Hematopoietic multipotent progenitor cell treated with erythropoietin and hydrocortisone succinate and interleukin-3 and kit ligand, for 6 days (in vitro differentiated cells): ENCODE measurements around the gene MBD6.
"Not testable (repeated sequence)": the region's sequence is repeated elsewhere in the genome, so short reads cannot be mapped to it uniquely, and the experiment has no call there.

Experiments
- DNase-seq: peaks from one replicate; pipeline ENCODE4 v3.0.0-alpha.2; 2015

Gene MBD6

DNA sequence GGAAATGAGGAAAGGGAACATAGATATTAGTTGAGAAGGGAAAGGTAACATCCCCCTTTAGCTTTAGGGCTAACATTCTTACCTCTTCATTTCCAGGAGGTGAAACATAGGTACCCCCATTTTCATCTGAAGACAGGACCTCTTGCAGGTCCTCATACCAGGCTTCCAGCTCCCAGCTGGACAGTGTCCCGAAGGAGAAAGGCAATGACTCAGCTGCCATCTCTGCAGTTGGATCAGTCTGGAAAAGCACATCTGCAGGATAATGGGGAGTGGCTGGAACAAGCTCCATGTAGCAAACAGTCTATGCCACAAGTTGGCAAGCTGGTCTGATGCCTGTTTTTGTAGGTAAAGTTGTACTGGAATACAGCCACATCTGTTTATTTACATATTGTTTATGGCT is 5.4 kb upstream of the MBD6 start:
- no peak for DNase-seq

DNA sequence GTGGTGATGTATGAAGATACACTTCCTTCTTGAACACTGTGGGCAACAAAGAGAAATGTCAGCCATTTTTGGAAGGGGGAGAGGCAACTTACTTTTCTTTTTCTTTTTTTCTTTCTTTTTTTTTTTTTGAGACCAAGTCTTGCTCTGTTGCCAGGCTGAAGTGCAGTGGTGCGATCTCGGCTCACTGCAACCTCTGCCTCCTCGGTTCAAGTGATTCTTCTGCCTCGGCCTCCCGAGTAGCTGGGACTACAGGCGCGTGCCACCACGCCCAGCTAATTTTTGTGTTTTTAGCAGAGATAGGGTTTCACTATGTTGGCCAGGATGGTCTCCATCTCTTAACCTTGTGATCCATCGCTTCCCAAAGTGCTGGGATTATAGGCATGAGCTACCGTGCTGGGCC is 4.9 kb upstream of the MBD6 start:
- not testable (repeated sequence) for DNase-seq

DNA sequence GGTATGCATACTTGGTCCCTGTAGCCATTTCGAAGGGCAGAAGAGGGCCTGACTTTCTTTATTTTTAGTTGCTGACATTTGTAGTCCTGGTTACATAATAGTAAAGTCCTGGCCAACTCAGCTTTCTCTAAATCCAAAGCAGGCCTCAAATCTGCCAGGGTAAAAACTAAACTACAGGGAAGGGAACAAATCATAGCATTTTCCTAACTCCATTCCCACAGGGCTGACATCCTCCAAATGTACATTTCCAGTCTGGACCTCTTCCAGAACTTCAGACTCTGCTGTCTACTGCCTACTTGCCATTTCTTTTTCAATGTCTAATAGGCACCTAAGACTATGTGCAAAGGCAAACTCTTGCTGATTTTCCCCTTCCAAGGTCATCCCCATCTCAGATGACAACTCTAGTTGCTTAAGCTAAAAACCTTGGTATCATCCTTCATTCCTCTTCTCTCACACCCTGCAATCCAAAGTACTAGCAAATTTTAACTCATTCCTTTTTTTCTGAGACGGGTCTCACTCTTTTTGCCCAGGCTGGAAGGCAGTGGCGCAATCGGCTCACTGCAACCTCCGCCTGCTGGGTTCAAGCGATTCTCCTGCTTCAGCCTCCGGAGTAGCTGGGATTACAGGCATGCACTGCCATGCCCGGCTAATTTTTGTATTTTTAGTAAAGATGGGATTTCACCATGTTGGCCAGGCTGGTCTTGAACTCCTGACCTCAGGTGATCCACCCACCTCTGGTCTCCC is 4.3 kb upstream of the MBD6 start:
- DNase-seq = no peak

DNA sequence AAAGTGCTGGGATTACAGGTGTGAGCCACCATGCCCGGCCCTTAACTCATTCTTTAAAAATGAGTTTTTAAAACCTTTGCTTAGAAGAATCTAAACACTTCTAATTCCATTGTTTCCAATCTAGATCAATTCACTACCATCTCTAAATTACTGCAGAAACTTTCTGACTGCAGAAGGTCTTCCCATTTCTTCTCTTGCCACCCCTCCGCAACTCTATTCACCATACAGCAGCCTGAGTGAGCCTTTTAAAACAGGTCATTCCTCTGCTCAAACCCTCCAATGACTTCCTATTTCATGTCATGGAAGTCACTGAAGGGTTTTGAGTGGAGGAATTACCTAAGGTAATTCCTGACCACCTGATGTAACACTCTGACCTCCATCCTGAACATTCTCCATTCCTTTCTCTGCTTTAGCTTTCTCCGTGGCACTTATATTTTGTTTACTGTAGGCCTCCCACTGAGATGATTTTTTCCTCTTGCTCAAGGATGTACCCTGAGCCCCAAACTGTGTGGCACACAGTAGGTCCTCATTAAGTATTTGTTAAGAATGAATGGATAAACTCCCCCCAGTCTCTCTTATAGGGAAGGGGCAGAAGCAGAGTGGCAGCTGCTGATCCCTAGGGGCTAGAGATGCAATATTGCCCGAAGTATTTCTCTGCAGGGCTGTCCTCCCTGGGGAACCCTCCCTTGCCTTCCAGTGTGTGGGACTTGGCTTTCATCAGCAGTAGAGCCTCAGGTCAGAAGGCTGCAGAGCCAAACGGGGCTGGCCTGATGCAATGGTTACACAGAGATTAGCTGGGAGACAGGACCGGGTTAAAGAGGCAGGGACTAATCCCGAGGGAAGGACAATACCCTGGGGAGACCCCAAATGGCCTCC is 3.5 kb upstream of the MBD6 start:
- DNase-seq = peak; percentile 58

- DNase-seq = peak; percentile 52
Measured at GRCh38 chr12:57519796-57520052, 2.9 kb upstream of the MBD6 start.

- DNase-seq = peak; percentile 99
Measured at GRCh38 chr12:57520053-57520818, 2.4 kb upstream of the MBD6 start, which contains the start of gene DDIT3. TSS of gene DDIT3 (minus strand) at chr12:57520514. CDS start at chr12:57517406, 3,108 bp downstream.

DNA sequence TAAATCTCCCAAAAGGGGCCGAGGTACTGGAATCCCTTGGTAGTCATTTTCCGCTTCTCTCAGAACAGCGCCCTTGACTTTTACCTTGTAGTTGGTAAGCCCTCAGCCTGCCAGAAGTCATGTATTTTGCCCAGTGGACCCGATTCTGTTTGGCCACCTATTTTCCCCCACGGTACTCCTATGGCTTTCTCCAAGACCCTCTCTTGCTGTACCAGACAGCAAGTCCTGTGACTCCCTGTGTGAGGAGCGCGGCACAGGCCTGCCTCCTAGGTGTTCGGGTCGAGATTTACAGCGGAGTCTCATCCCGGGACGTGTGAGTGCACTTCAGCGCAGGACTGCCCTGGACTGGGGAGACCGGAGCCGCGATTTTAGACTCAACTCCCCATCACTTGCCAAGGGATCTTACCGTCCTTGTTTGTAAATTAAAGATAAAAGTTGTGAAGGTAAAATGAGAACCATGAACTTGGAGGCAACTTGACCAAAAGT is 1.1 kb upstream of the MBD6 start:
- DNase-seq = no peak

GRCh38 chr12:57522887-57523705 is 472 bp downstream of the MBD6 start:
- DNase-seq = peak; percentile 70

DNA sequence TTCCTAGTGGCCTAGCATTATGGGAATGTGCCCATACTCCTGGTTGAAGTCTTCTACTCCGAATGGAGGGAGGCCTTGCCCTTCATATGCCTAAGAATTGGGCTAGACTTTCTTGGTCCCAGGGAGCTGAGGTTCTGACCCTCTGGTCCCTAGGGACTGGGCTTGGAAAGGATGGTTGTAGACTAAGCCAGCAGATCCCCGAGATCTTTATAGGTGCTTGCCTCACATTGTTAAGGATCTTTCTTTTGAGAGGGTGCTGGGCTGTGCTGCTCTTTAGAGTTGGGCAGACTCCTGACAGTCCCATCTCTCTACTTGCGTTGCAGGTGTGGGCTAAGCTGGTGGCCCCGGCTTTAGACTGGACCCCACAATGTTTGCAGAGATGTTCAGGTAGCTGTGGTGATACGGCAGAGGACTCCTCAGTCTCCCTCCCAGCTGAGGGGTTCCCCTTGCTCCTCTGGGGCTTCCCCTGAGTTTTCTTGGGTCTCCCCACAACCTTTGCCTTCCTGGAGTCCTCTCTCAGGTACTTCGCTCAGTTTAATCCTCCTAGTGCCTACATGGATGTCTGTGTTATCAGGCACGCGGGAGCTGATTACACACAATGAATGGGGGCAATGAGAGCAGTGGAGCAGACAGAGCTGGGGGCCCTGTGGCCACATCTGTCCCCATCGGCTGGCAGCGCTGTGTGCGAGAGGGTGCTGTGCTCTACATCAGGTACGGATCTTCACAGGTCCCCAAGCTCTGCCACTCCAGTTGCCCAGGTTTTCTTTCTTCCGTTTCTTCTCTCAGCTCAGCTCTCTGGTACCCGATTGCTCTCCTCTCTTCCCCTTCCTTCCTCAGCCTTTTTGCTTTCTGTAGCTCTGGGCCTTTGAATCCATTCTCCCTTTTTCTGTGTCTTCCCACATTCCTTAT is 1.3 kb downstream of the MBD6 start:
- peak; percentile 24 for DNase-seq

DNA sequence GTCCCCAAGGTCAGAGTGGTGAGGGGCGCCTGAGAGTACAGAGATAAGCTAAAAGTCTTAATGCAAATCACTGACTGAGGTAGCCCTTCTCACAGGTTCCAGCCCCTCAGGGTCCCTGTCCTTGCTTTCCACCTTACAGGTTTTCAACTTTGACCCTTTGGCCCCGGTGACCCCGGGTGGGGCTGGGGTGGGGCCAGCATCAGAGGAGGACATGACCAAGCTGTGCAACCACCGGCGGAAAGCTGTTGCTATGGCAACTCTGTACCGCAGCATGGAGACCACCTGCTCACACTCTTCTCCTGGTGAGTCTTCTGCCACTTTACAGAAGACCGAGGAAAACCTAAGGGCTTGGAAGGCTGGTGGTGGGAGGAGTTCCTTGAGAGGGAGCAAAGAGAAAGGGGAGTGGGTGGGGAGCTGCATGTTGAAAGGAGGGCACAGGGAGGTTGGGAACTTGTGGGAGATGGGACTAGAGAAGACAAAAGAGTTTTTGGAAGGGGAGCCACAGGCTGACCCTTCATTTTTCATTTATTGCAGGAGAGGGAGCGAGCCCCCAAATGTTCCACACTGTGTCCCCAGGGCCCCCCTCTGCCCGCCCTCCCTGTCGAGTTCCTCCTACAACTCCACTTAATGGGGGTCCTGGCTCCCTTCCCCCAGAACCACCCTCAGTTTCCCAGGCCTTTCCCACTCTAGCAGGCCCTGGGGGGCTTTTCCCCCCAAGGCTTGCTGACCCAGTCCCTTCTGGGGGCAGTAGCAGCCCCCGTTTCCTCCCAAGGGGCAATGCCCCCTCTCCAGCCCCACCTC is 2.4 kb downstream of the MBD6 start:
- no peak for DNase-seq

- DNase-seq = no peak
Measured at GRCh38 chr12:57525615-57526383, 3.2 kb downstream of the MBD6 start.

DNA sequence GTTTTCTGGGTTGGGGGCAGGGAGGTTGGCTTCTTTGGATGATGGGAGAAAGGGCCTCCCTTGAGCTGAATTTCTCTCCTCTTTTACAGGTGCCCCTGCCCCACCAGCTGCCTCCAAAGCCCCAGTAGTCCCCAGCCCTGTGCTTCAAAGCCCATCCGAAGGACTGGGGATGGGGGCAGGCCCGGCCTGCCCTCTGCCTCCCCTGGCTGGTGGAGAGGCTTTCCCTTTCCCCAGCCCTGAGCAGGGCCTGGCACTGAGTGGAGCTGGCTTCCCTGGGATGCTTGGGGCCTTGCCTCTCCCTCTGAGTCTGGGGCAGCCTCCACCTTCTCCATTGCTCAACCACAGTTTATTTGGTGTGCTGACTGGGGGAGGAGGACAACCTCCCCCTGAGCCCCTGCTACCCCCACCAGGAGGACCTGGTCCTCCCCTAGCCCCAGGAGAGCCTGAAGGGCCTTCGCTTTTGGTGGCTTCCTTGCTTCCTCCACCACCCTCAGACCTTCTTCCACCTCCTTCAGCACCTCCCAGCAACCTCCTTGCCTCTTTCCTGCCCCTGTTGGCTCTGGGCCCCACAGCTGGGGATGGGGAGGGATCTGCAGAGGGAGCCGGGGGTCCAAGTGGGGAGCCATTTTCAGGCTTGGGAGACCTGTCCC is 4.0 kb downstream of the MBD6 start:
- DNase-seq = no peak

- DNase-seq = no peak
Measured at GRCh38 chr12:57527184-57527583, 4.6 kb downstream of the MBD6 start.

GRCh38 chr12:57528176-57528575 is 5.6 kb downstream of the MBD6 start:
- DNase-seq = no peak

DNA sequence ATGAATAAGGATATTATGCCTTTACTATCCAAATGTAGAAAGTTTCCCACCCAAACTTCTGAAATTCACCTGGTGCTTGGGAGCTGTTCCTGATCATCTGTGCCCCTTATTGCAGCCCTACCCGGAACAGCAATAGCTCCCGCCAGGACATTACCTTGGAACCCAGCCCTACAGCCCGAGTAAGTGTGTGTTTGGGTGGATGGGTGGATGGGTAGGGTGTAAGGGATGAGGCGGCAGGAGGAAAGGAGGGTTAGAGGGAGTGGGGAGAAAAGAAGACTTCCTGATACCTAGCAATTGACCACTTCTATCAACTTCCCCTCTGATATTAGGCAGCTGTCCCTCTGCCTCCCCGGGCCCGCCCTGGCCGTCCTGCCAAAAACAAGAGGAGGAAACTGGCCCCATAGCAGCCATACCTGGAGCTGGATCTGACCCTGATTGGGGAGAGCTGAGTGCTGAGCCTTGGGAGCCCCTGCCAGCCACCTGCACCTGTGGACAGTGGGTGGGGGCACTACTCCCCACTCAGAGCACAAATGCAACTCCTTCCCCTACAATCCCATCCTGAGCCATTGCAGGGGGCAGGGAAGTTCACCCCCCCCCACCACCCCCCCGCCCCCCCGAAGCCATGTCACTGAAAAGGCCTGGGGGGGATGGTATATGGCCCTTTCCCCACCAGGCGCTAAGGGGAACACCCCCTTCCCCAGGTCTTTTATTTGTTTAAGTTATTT is 6.4 kb downstream of the MBD6 start:
- DNase-seq = no peak

GRCh38 chr12:57529831-57530230 is 7.2 kb downstream of the MBD6 start:
- DNase-seq = no peak

- no peak for DNase-seq
Measured at GRCh38 chr12:57530396-57531142, 7.9 kb downstream of the MBD6 start.

DNA sequence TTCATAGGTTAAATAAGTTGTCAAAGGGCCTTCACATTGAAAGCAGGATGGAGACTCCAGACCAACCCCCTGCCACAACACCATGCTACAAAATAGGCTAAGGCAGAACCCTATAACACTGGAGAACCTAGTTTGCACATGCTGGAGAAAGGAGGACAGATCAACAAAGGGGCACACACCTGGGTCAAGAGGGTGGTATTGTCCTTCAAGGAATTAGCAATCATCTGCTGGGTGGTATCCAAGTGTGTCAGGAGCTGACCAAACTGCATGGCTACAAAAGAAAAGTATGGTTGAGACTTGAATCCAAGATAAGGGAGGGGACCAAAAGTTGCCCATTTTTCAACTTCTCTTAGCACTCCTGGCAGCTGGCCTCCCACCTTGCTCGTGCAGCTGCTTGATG is 9.2 kb downstream of the MBD6 start:
- DNase-seq = no peak
